Activated CD4-positive, alpha-beta memory T cell treated with anti-CD3 and anti-CD28 coated beads for 36 hours (primary cell): ENCODE measurements around the gene FGF16. TPM values are rescaled to one million over a fixed set of nuclear protein-coding genes. Genes with fewer than 3 reads are reported as not detected.

Source experiments
- CTCF ChIA-PET: fragments of 350-600 bp; sonication (Branson Sonifier 250); formaldehyde crosslinking; loops from one replicate; lab custom pipeline; 2021; ENCODE audit warnings: antibody characterized with exemption, inconsistent platforms; lab: Charles Lee
- POLR2A ChIA-PET: fragments of 350-600 bp; sonication (Branson Sonifier 250); formaldehyde crosslinking; loops from one replicate; lab custom pipeline; 2021; ENCODE audit warnings: antibody characterized with exemption; lab: Charles Lee
- DNase-seq: peaks from one replicate; pipeline ENCODE4 v3.0.0-alpha.2; 2020
- H3K27ac Mint-ChIP-seq: one replicate; pipeline ENCODE4 v1.8.0; 2021; ENCODE audit warnings: mixed read lengths
- H3K27me3 Mint-ChIP-seq: one replicate; pipeline ENCODE4 v1.8.0; 2021; ENCODE audit warnings: mixed read lengths
- H3K36me3 Mint-ChIP-seq: one replicate; pipeline ENCODE4 v1.8.0; 2021; ENCODE audit warnings: mixed read lengths
- H3K4me1 Mint-ChIP-seq: one replicate; pipeline ENCODE4 v1.8.0; 2021; ENCODE audit warnings: low read depth, mixed read lengths
- H3K4me3 Mint-ChIP-seq: one replicate; pipeline ENCODE4 v1.8.0; 2021; ENCODE audit warnings: mild to moderate bottlenecking, mixed read lengths
- H3K9me3 Mint-ChIP-seq: one replicate; pipeline ENCODE4 v1.8.0; 2021; ENCODE audit warnings: mixed read lengths
- intact Hi-C: fragments of 100-400 bp; cut with micrococcal nuclease; formaldehyde crosslinking; loops from one replicate; pipeline ENCODE4 v1.15.1; 2023
- total RNA-seq, 2 experiments: library from RNA; stranded (reverse); gene quantifications; one replicate each; pipeline ENCODE4 v1.2.3, GENCODE V29; 2021

The FGF16 gene
- total RNA-seq, 2 experiments from 2014 or later: not detected

DNA sequence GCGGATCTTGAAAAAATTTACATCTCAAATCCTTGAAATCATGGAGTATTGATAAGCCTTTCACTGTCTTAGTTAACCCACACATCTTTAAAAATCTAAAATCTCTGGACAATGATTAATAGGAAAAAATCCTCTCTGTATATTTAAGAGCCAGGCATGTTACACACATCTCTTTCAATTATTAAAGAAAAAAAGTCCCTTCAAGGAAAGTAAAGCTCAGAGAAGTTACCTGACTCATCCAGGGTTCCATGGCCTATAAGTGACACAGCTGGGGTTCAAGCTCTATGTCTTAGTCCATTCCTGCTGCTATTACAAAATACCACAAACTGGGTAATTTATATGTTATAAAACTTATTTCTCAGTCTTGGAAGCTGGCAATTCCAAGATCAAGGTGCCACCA lies 14.2 kb upstream of the FGF16 start:
- no peak for DNase-seq
- intact Hi-C loops: no loop called here
- Mint-ChIP-seq H3K9me3 (no peaks in the 10 kb centered on the region), H3K27me3 (no peaks in the 10 kb centered on the region), H3K4me3 (no peak overlapping the region), H3K27ac (no peak overlapping the region), H3K36me3 (no peaks in the 10 kb centered on the region), H3K4me1 (no peaks in the 10 kb centered on the region)
- CTCF ChIA-PET: no interaction called here
- POLR2A ChIA-PET: no interaction called here

DNA sequence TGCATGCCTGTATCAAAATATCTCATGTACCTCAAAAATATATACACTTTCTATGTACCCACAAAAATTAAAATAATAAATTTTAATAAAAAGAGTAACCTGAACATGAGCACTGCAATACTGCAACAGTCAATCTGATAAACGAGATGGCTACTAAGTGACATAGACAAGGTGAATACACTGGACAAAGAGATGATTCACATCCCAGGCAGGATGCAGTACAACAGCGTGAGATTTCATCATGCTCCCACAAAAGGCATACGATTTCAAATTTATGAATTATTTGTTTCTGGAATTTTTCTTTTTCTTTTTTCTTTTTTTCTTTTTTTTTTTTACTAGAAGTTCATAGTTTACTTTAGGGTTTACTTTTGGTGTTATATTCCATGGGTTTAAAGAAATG lies 12.2 kb upstream of the FGF16 start:
- DNase-seq: no peak
- Mint-ChIP-seq H3K27me3 (no peaks in the 10 kb centered on the region), H3K27ac (no peak overlapping the region), H3K4me1 (no peaks in the 10 kb centered on the region), H3K4me3 (no peak overlapping the region), H3K36me3 (no peaks in the 10 kb centered on the region), H3K9me3 (no peaks in the 10 kb centered on the region)
- intact Hi-C loops: no loop called here
- POLR2A ChIA-PET: no interaction called here
- CTCF ChIA-PET: no interaction called here

DNA sequence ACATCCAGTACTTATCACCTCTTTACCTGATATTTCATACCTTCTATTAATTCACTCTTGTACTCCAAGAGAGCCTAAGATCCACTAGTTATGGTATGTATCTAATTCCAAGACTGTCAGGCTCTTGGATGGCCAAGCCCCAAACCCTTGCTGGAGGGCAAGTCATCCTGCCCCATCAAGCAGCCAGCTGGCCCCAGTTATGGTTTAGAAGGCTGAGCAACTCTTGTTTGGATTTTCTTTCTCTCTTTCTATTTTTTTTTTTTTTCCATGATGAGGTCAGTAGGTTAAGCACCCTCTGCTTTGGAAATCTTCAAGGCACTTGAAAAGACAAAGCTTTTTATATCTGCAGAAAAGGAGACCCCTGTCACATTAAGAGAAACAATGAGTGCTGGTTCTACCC lies 10.9 kb upstream of the FGF16 start:
- Mint-ChIP-seq H3K9me3 (no peaks in the 10 kb centered on the region), H3K27ac (no peak overlapping the region), H3K27me3 (no peaks in the 10 kb centered on the region), H3K36me3 (no peaks in the 10 kb centered on the region), H3K4me3 (no peak overlapping the region), H3K4me1 (no peaks in the 10 kb centered on the region)
- intact Hi-C loops: no loop called here
- POLR2A ChIA-PET: no interaction called here
- DNase-seq: no peak
- CTCF ChIA-PET: interaction anchor here (0.7 kb wide), 1 partner anchor 192 kb away, joined by 3 read pairs; no protein-coding TSS in a partner anchor

DNA sequence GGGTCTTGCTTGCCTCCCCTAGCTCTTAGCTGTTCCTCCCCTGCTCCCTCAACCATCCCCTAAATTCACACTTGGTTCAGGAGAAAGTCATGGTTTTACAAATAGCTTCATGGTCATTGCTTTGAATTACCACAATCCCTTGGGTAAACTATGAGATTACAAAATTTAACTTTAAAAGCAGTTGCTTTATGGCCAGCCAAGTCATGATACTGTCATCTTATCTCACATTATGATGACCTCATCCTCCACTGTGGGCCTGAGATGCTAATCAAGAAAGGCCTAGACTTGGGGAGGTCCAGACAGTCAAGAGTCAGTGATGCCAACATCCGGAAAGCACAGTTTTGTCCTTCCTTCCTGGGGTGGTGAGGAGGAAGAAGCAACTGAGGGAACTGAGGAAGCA lies 10.5 kb upstream of the FGF16 start:
- Mint-ChIP-seq H3K27ac (no peak overlapping the region), H3K36me3 (no peaks in the 10 kb centered on the region), H3K27me3 (no peaks in the 10 kb centered on the region), H3K4me1 (no peaks in the 10 kb centered on the region), H3K9me3 (no peaks in the 10 kb centered on the region), H3K4me3 (no peak overlapping the region)
- ChIA-PET POLR2A (no interaction called here), CTCF (no interaction called here)
- DNase-seq: no peak
- intact Hi-C loops: no loop called here

DNA sequence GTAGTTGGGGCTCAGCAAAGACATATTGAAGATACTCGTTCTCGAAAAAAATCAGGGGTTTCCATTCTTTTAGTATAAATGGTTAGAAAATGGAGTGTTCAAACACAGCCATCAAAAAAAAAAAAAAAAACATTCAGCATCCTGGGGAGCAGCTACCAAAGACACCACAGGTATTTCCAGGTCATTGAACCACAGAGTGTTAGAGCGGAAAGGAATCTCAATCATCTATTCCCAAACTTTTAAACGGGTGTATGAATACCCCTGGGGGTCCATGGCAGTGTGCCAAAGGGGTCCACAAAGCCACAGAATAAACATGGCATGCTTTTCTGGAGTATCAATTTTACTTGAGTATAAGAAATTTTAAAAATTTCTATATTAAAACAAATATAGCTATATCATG lies 6.9 kb upstream of the FGF16 start:
- Mint-ChIP-seq H3K4me1 (no peaks in the 10 kb centered on the region), H3K36me3 (no peaks in the 10 kb centered on the region), H3K9me3 (no peaks in the 10 kb centered on the region), H3K4me3 (no peak overlapping the region), H3K27me3 (peaks cover 4% of the 10 kb centered on the region), H3K27ac (no peak overlapping the region)
- ChIA-PET CTCF (no interaction called here), POLR2A (no interaction called here)
- no peak for DNase-seq
- intact Hi-C loops: no loop called here

DNA sequence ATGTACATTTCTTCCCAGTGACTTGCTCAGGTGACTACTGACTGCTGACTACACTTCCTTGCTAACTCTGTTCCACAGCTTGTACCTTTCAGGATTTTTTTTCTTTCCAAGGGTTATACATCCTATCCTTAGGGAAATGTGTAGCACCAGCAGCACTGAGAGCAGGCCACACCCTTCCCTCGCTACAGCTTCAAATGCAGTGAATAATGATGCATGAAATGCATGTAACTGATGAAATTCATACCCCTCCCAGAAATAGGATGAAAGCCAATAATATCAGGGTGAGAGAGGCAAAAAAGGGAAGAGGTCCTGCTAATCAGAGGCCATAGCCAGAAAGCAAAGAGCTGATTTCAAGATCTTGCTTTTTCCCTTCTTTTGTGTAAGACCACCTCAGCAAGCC lies 6.2 kb upstream of the FGF16 start:
- H3K27me3 Mint-ChIP-seq: peaks cover 8% of the 10 kb centered on the region
- no peak for DNase-seq

DNA sequence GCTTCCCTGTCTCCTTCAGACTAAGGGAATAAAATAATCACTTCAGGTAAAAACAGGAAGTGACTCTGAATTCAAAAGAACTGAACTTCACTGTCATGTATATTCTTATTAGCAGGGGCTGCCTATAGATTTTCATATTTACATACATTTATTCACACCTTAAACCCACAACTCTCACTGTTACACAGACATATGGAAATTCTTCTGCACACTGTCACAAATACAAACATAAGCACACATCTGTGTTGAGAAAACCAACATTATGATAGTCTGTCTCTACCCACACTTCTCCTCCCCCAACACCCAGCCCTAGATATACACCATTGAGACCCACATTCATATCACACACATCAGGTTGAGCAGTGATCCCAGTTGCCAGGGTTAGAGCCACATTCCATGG lies 5.7 kb upstream of the FGF16 start:
- no peaks in the 10 kb centered on the region for H3K9me3 Mint-ChIP-seq
- H3K27ac Mint-ChIP-seq: no peak overlapping the region
- ChIA-PET POLR2A (no interaction called here), CTCF (no interaction called here)
- peaks cover 3% of the 10 kb centered on the region for H3K4me1 Mint-ChIP-seq
- no peak for DNase-seq
- no peak overlapping the region for H3K4me3 Mint-ChIP-seq
- H3K36me3 Mint-ChIP-seq: no peaks in the 10 kb centered on the region
- peaks cover 8% of the 10 kb centered on the region for H3K27me3 Mint-ChIP-seq
- intact Hi-C loops: no loop called here

More for the DNA sequence above, 6.2 kb upstream of the FGF16 start:
- ChIA-PET CTCF (no interaction called here), POLR2A (no interaction called here)
- intact Hi-C loops: no loop called here
- Mint-ChIP-seq H3K27ac (no peak overlapping the region), H3K4me3 (no peak overlapping the region), H3K4me1 (peaks cover 3% of the 10 kb centered on the region), H3K9me3 (no peaks in the 10 kb centered on the region), H3K36me3 (no peaks in the 10 kb centered on the region)

DNA sequence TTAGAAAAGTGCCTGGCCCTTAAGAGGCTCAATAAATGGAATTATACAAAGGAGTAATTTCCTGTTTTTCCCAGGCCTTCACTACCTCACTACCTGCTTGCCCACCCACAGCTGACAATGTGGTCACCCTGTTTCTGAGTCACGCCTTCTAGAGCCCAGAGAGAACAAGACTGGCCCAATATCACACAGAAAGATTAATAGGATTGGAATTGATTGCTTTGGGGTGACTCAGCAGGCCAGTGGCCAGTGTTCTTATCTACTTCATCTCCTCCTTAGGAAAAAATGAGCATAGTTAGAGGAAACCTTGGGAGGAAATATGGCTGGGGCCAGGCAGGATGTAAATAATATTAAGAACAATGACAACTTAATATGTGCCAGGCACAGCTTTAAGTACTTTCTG lies 4.5 kb upstream of the FGF16 start:
- Mint-ChIP-seq H3K4me1 (peaks cover 3% of the 10 kb centered on the region), H3K36me3 (no peaks in the 10 kb centered on the region), H3K9me3 (no peaks in the 10 kb centered on the region), H3K27me3 (peaks cover 10% of the 10 kb centered on the region), H3K4me3 (no peak overlapping the region), H3K27ac (no peak overlapping the region)
- POLR2A ChIA-PET: no interaction called here
- intact Hi-C loops: no loop called here
- CTCF ChIA-PET: interaction anchor here (0.6 kb wide), 1 partner anchor 657 kb away, joined by 4 read pairs; no protein-coding TSS in a partner anchor
- no peak for DNase-seq

DNA sequence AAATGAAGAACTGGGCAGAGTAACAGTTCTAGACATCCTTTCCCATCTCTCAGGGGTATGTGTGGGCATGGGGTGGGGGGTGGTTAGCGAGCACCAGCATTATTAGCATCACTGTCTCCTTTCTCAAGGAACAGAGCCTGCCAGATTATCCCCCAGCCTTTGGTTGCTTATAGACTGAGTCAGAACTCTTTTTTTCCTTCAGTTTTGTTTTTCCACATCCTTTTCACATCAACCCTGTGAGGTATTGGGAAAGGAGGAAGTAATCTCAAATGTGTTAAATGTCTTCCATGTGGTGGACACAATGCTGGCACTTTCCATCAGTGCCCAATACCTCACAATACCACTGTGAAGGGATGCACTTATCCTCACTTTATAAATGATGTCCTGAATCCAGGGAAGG lies 3.1 kb upstream of the FGF16 start:
- Mint-ChIP-seq H3K9me3 (no peaks in the 10 kb centered on the region), H3K4me3 (no peak overlapping the region), H3K36me3 (no peaks in the 10 kb centered on the region), H3K27me3 (peaks cover 10% of the 10 kb centered on the region), H3K4me1 (peaks cover 3% of the 10 kb centered on the region), H3K27ac (no peak overlapping the region)
- ChIA-PET CTCF (no interaction called here), POLR2A (no interaction called here)
- intact Hi-C loops: no loop called here
- DNase-seq: no peak

DNA sequence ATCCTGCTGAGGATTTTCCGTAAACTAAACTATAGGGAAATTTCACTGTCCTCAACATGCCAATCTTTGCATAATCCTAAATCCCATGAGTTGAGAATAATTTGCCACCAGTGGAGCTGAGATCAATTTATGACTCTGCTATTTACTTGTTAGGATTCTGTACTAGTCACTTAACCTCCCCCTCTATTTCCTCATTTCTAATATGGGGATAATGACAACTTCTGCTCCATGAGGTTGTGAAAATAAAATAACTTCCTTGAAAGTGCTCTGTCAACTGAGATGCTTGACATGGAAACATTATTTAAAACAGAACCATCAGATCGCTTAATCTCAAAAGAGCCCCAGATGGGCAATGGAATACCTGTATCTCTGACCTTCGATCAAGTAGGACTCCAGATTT lies 2.6 kb upstream of the FGF16 start:
- Mint-ChIP-seq H3K9me3 (no peaks in the 10 kb centered on the region), H3K36me3 (no peaks in the 10 kb centered on the region), H3K4me3 (no peak overlapping the region), H3K27ac (no peak overlapping the region), H3K27me3 (peaks cover 10% of the 10 kb centered on the region), H3K4me1 (peaks cover 3% of the 10 kb centered on the region)
- CTCF ChIA-PET: no interaction called here
- intact Hi-C loops: no loop called here
- no peak for DNase-seq
- POLR2A ChIA-PET: no interaction called here

DNA sequence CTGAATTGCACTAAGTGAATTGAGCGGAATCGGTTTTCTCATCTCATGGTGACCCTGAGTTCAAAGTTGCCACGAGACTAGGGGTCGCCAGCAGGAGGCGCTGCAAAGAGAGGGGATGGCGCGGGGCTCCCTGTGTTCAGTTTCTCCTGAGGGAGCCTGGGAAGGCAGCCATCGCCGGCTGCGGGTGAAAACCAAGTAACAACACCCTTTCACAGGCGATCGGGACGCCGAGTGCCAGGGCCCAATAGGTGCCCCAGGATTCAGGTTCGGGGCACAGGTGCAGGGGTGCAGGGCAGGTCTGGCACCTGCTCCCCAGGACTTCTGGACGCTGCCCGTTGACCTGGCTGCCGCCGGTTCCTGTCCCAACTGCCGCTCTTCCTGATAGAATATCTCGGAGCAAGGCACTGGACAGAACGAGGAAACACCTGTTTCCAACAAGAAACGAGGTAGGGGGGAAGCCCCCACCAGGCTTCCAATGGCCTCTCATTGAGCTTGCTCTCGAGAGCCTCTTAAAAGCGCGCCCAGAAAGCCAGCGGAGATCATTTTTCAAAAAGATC lies 1.1 kb upstream of the FGF16 start:
- Mint-ChIP-seq H3K36me3 (no peaks in the 10 kb centered on the region), H3K4me1 (peaks cover 3% of the 10 kb centered on the region), H3K27ac (no peak overlapping the region), H3K4me3 (peak overlapping the region; percentile 69), H3K27me3 (peaks cover 10% of the 10 kb centered on the region), H3K9me3 (no peaks in the 10 kb centered on the region)
- POLR2A ChIA-PET: no interaction called here
- peak; percentile 48 for DNase-seq
- intact Hi-C loops: loop anchor here (2.0 kb wide), 1 partner anchor 453 kb away; the partner anchor contains the start of gene COX7B
- CTCF ChIA-PET: no interaction called here

DNA sequence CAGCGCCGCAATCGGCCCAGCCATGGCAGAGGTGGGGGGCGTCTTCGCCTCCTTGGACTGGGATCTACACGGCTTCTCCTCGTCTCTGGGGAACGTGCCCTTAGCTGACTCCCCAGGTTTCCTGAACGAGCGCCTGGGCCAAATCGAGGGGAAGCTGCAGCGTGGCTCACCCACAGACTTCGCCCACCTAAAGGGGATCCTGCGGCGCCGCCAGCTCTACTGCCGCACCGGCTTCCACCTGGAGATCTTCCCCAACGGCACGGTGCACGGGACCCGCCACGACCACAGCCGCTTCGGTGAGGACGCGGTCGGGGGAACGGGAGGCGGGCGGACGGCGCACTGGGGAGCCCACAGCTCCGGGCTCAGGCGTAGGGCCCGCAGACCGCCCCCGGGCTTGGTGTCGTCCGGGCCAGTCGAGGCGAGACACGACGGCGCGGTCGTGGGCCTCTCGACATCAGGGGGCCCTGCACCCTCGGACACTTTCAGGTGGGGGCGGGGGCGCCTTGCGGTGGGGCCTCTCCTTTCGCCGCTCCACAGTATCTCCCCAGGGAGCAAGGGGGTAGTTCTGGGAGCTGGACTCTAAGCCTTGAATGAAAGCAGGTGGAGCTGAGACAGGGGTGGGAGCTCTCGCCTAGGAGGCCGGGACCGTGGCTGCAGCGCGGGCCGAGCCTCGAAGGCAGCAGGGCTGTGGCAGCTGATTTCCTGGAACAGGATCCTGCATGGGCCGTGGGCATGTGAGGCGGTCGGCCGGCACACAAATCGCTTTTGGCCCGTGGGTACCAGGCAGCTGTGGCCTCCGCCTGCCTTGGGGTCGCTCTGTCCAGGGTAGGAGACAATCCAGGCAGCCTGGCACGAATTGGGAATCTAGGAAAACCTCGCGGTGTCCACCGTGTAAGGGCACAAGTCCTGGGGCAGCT lies 722 bp downstream of the FGF16 start:
- intact Hi-C loops: loop anchor here (2.0 kb wide), 1 partner anchor 451 kb away; the partner anchor contains the start of gene COX7B

More for the DNA sequence above, 722 bp downstream of the FGF16 start:
- ChIA-PET POLR2A (no interaction called here), CTCF (no interaction called here)
- peaks cover 10% of the 10 kb centered on the region for H3K27me3 Mint-ChIP-seq
- no peak overlapping the region for H3K27ac Mint-ChIP-seq
- H3K9me3 Mint-ChIP-seq: no peaks in the 10 kb centered on the region
- no peaks in the 10 kb centered on the region for H3K36me3 Mint-ChIP-seq
- no peak for DNase-seq
- H3K4me3 Mint-ChIP-seq: peak overlapping the region; percentile 29
- peaks cover 3% of the 10 kb centered on the region for H3K4me1 Mint-ChIP-seq
